Astrocyte of the spinal cord (primary cell): Measurements from ENCODE around the gene CES2.

ENCODE experiments used
- DNase-seq: peaks from one replicate; pipeline ENCODE4 v3.0.0; 2011; ENCODE audit warnings: low read depth, low spot score
- H3K4me3 ChIP-seq: 2 replicates; pipeline ENCODE4 v1.5.1; 2011; ENCODE audit warnings: low read depth, mild to moderate bottlenecking, low read length, moderate library complexity
- in situ Hi-C: cut with HindIII; loops from 2 replicates; pipeline ENCODE4 v1.10.0; 2017; ENCODE audit warnings: low sequenced_read_pairs
- TF ChIP-seq, protein P1 (sequence below): IDR thresholded peaks from 2 replicates; pipeline ENCODE4 v1.5.1; 2012; ENCODE audit warnings: low read depth, mild to moderate bottlenecking, low read length, inconsistent platforms

CES2 gene

DNA sequence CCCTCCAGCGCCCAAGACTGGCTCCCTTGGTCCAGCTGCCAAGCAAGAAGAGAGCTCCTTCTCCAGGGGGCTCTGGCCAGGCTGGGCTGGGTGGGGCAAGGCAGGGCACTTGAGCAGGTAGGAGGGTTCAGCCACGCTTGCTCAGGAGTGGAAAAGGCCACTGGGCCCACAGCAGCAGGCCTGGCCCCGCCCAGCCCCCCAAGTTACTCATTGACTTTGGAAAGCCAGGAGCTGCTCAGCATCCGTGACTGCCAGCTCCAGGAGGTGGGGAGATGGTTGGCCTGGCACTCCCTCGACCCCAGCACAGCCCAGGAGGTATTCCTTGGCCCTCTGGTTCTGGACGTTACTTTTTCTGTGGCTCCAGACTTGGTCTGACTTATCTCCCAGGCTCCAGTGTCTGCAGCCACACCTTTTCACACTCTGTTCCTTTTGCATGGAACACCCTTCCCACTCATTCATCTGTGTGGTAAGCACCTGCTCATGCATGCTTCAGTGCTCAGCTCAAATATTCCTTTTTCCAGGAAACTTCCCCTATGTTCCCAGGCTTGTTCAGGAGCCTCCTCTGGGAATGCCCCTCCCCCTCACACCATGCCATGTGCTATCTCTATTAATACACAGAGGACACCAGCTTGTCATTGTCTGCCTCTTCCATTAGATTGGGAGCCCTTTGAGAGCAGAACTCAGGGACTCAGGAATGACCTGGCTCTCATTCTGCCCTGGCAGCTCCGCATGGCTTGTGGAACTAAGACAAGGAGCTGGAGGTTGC lies 16.3 kb upstream of the CES2 start, which contains the start of gene CDH16:
Gene CDH16 (minus strand): TSS at position 83 of the 766 bp plus-strand sequence. CDS start 820 bp downstream, outside the sequence.
- DNase-seq, result no peak
- TF ChIP-seq, protein P1, sequence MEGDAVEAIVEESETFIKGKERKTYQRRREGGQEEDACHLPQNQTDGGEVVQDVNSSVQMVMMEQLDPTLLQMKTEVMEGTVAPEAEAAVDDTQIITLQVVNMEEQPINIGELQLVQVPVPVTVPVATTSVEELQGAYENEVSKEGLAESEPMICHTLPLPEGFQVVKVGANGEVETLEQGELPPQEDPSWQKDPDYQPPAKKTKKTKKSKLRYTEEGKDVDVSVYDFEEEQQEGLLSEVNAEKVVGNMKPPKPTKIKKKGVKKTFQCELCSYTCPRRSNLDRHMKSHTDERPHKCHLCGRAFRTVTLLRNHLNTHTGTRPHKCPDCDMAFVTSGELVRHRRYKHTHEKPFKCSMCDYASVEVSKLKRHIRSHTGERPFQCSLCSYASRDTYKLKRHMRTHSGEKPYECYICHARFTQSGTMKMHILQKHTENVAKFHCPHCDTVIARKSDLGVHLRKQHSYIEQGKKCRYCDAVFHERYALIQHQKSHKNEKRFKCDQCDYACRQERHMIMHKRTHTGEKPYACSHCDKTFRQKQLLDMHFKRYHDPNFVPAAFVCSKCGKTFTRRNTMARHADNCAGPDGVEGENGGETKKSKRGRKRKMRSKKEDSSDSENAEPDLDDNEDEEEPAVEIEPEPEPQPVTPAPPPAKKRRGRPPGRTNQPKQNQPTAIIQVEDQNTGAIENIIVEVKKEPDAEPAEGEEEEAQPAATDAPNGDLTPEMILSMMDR, result no peak
- in situ Hi-C loops, result no loop called here
- H3K4me3 ChIP-seq, result no peak within 1 kb of the TSS

DNA sequence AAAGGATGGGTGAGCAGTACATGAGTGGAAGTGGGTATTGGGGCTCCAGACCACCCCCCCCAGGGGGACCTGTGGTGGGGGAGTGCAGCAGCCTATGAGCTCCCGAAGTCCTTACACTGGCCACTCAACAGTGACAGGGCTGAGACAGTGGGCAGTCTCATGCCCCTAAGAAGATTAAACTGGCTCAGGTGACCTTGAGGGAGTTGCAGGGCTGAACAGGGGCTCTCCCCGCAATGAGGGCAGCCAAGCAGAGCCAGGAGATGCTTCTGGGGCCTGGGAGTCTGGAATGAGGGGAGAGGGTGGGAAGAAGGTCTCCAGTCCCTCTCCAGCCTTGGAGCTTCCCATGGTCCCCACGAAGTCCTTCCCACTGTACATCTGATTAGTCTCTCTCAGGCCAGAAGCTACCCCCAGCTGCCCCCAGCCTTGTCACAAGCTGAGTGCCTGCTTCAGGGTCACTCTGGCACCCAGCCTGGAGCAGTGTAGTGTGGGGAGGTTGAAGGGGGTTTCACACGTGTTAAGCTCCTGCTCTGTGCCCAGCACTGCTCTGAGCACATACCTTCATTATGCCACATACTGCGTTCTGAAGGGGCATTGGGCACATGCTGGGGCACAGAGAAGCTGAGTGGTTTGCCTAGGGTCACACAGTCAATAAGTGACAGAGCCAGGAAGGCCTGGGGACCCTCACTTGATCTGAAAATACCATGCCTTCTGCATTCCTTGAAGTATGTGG lies 15.6 kb upstream of the CES2 start:
- DNase-seq, result no peak
- in situ Hi-C loops, result no loop called here
- no peak overlapping the region for H3K4me3 ChIP-seq
- TF ChIP-seq, protein P1, result no peak

DNA sequence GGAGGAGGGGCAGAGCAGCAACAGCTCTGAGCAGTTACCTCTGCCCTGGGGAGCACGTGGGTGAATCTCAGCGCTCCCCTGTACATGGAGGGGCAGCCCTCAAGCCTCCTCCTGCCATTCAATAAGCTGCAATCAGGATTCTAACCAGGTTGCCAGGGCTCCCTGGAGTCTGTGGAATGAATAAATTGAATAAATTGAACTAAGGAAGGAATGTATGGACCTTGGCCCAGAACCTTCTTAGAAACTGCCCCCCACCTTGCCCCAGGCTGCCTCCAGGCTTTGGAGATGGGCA lies 15.1 kb upstream of the CES2 start:
- no peak for DNase-seq
- TF ChIP-seq, protein P1, result no peak

DNA sequence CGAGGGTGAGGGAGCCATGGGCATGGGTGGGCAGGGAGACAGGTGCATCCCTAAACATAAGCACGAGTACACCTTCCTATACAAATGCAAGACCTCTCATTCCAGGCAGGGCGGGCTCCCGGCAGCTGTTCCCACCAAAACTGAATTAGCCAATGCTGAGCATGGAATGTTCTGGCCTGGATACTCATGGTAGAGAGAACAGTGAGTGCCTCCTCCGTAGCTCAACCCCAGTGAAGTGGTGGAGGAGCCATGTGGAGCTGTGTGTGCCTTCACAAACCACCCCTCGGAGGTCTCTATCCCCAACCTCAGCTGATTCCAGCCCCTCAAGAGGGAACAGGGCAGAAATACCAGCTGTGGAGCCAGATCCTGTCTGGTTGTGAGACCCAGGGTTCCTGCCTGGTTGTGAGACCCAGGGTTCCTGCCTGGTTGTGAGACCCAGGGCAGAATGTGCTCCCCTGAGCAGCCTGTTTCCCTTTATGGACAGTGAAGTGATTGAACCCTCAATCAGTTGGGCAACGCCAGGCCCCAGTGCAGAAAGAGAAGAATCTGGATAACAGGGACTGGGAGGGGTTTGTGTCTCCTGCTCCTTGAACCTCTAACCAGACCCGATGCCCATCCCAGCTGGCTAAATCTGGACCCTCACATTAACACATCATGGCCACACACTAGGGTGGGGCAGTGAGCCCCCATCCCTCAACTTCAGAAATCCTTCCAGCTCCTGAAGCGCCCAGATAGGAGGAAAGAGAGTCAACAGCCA lies 14.2 kb upstream of the CES2 start:
- no peak overlapping the region for H3K4me3 ChIP-seq
- DNase-seq, result no peak
- TF ChIP-seq, protein P1, result no peak
- in situ Hi-C loops, result no loop called here

More for the DNA sequence above, 15.1 kb upstream of the CES2 start:
- in situ Hi-C loops, result no loop called here
- no peak overlapping the region for H3K4me3 ChIP-seq

DNA sequence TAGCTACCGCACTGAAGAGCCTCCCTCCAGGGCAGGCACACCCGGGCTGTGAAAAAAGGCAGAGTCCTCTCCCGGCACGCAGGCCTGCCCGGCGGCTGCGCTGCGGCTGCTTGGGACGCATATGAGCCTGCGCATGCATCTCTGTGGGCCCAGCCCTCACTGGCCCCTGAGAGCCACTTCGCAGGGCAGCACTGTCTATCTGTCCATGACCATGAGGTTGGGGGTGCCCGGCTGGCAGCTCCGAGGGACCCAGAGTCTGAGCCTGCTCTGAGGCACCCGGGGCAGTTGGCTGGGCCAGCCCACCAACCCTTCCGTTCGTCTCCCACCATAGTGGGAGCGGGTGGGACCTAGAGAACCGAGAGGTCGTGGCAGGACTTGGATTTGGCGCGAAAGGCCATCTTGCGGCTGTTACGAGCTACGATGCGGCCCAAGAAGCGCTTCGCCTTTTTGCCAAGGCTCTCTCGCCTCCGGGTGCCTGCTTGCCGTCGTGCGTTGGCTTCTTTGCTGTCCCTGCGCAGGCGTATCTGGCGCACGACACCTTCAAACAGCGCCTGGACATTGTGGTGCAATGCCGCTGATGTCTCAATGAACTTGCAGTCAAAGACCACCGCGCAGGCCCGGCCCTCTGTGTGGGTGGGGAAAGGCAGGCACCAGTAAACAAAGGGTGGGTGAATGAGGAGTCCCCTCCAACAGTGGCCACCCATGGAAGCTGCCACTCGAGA lies 13.4 kb upstream of the CES2 start:
- TF ChIP-seq, protein P1, result no peak
- H3K4me3 ChIP-seq, result no peak overlapping the region
- in situ Hi-C loops, result no loop called here
- DNase-seq, result no peak

DNA sequence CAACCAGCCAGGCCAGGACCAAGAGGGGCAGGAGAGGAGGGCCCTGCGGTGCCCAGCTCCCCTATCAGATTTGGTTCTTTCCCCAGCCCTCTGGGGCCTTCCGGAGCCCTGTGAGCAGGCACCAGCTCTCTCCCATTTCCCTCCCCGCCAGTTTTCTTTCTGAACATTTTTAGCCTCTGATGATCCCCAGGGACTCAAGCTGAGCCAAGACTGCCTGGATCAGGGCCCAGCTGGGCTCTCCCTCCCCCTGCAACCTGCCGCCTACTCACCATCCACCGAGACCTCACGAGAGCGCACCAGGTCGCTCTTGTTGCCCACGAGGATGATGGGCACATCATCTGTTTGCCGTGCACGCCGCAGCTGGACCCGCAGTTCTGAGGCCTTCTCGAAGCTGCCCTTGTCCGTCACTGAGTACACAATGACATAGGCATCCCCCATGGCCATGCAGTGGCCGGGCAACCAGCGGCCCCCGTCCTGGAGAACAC lies 12.0 kb upstream of the CES2 start:
- TF ChIP-seq, protein P1, result no peak
- DNase-seq, result peak; percentile 28
- in situ Hi-C loops, result no loop called here
- H3K4me3 ChIP-seq, result no peak overlapping the region
